ENCODE measurements around the gene IFT22.
A peak's percentile ranks its signal among the peaks of the same experiment; 100 is the strongest.
"Not testable (repeated sequence)": the region's sequence is repeated elsewhere in the genome, so short reads cannot be mapped to it uniquely, and the experiment has no call there.

- not testable (repeated sequence) for TF ChIP-seq CTCF (conservative IDR thresholded peaks at IDR 0.05; ENCODE audit: low read depth in 2 of 2); ZNF462 (CRISPR knock-in tag; IDR thresholded peaks at IDR 0.05); CREB1 (CRISPR knock-in tag; IDR thresholded peaks at IDR 0.05; ENCODE audit: low read depth); REST (IDR thresholded peaks at IDR 0.05; ENCODE audit: unreplicated experiment); EZH2phosphoT487 (IDR thresholded peaks at IDR 0.05; ENCODE audit: unreplicated experiment); EZH2 (IDR thresholded peaks at IDR 0.05; ENCODE audit: low read depth, unreplicated experiment); JUNB (IDR thresholded peaks at IDR 0.05; ENCODE audit: unreplicated experiment); STAT1 (IDR thresholded peaks at IDR 0.05; ENCODE audit: unreplicated experiment); ETS1 (IDR thresholded peaks at IDR 0.05)
- TF ChIP-seq POLR2AphosphoS5 (IDR thresholded peaks at IDR 0.05; ENCODE audit: low read depth) = peak; percentile 41
These were observed 28.3 kb downstream of the IFT22 start for GRCh38 chr7:101293069-101294021.
